Activated CD4-positive, alpha-beta memory T cell treated with anti-CD3 and anti-CD28 coated beads for 36 hours (primary cell): Measurements from ENCODE around the gene AP2A1. TPM values are rescaled to one million over a fixed set of nuclear protein-coding genes. Genes with fewer than 3 reads are reported as not detected.

Source experiments
- CTCF ChIA-PET: fragments of 350-600 bp; sonication (Branson Sonifier 250); formaldehyde crosslinking; loops from one replicate; lab custom pipeline; 2021; ENCODE audit warnings: antibody characterized with exemption, inconsistent platforms; lab: Charles Lee
- POLR2A ChIA-PET: fragments of 350-600 bp; sonication (Branson Sonifier 250); formaldehyde crosslinking; loops from one replicate; lab custom pipeline; 2021; ENCODE audit warnings: antibody characterized with exemption; lab: Charles Lee
- DNase-seq: peaks from one replicate; pipeline ENCODE4 v3.0.0-alpha.2; 2020
- H3K27ac Mint-ChIP-seq: one replicate; pipeline ENCODE4 v1.8.0; 2021; ENCODE audit warnings: mixed read lengths
- H3K27me3 Mint-ChIP-seq: one replicate; pipeline ENCODE4 v1.8.0; 2021; ENCODE audit warnings: mixed read lengths
- H3K36me3 Mint-ChIP-seq: one replicate; pipeline ENCODE4 v1.8.0; 2021; ENCODE audit warnings: mixed read lengths
- H3K4me1 Mint-ChIP-seq: one replicate; pipeline ENCODE4 v1.8.0; 2021; ENCODE audit warnings: low read depth, mixed read lengths
- H3K4me3 Mint-ChIP-seq: one replicate; pipeline ENCODE4 v1.8.0; 2021; ENCODE audit warnings: mild to moderate bottlenecking, mixed read lengths
- H3K9me3 Mint-ChIP-seq: one replicate; pipeline ENCODE4 v1.8.0; 2021; ENCODE audit warnings: mixed read lengths
- intact Hi-C: fragments of 100-400 bp; cut with micrococcal nuclease; formaldehyde crosslinking; loops from one replicate; pipeline ENCODE4 v1.15.1; 2023
- total RNA-seq, 2 experiments: library from RNA; stranded (reverse); gene quantifications; one replicate each; pipeline ENCODE4 v1.2.3, GENCODE V29; 2021

The AP2A1 gene
- total RNA-seq, 2 experiments from 2014 or later = 86.0 to 88.4 TPM

GRCh38 chr19:49799798-49800376 is 33.1 kb downstream of the AP2A1 start:
- peak; percentile 36 for DNase-seq
- POLR2A ChIA-PET = no interaction called here
- Mint-ChIP-seq H3K36me3 (peaks cover 38% of the 10 kb centered on the region), H3K4me3 (no peak overlapping the region), H3K9me3 (no peaks in the 10 kb centered on the region), H3K27ac (no peak overlapping the region), H3K27me3 (no peaks in the 10 kb centered on the region), H3K4me1 (no peaks in the 10 kb centered on the region)
- CTCF ChIA-PET = no interaction called here
- intact Hi-C loops = no loop called here

- Mint-ChIP-seq H3K9me3 (no peaks in the 10 kb centered on the region), H3K36me3 (peaks cover 34% of the 10 kb centered on the region), H3K27ac (no peak overlapping the region), H3K27me3 (no peaks in the 10 kb centered on the region), H3K4me1 (no peaks in the 10 kb centered on the region), H3K4me3 (no peak overlapping the region)
- intact Hi-C loops = no loop called here
- ChIA-PET CTCF (no interaction called here), POLR2A (no interaction called here)
- no peak for DNase-seq
Observed at GRCh38 chr19:49800771-49801170, 34.0 kb downstream of the AP2A1 start.

DNA sequence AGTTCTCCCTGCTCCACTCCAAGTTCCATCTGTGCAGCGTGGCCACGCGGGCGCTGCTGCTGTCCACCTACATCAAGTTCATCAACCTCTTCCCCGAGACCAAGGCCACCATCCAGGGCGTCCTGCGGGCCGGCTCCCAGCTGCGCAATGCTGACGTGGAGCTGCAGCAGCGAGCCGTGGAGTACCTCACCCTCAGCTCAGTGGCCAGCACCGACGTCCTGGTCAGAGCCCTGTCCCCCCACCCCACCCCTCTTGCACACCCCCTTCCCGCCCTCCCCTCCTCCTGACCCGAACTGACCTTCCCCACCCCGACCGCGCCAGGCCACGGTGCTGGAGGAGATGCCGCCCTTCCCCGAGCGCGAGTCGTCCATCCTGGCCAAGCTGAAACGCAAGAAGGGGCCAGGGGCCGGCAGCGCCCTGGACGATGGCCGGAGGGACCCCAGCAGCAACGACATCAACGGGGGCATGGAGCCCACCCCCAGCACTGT is 34.6 kb downstream of the AP2A1 start:
- Mint-ChIP-seq H3K27me3 (no peaks in the 10 kb centered on the region), H3K4me3 (no peak overlapping the region), H3K36me3 (peaks cover 32% of the 10 kb centered on the region), H3K4me1 (no peaks in the 10 kb centered on the region), H3K27ac (no peak overlapping the region), H3K9me3 (no peaks in the 10 kb centered on the region)
- intact Hi-C loops = no loop called here
- POLR2A ChIA-PET = no interaction called here
- no peak for DNase-seq
- CTCF ChIA-PET = no interaction called here

DNA sequence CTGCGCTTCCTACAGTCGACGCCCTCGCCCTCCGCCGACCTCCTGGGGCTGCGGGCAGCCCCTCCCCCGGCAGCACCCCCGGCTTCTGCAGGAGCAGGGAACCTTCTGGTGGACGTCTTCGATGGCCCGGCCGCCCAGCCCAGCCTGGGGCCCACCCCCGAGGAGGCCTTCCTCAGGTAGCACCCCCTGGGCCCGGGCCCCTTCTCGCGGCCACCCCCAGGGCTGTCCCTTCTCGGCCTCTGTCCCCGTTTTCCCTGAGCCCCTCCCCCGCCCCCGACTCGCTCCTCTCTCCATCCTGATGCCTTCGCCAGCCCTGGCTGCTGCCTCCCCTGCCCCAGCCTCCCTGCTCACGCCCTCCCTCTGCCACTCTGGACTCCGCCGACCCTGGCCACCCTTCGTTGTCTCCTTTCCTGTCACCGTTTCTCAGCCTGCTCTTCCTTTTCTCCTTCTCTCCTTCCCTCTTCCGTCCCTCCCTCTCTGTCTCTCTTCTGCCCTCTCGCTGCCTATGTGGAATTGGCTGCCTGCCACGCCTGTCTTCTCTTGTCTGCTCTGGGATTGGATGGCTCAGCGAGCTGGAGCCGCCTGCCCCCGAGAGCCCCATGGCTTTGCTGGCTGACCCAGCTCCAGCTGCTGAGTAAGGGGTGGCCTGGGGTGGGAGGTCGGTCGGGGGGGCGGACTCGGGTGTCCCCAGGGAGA is 35.3 kb downstream of the AP2A1 start:
- Mint-ChIP-seq H3K4me3 (no peak overlapping the region), H3K9me3 (no peaks in the 10 kb centered on the region), H3K36me3 (peaks cover 30% of the 10 kb centered on the region), H3K4me1 (no peaks in the 10 kb centered on the region), H3K27me3 (no peaks in the 10 kb centered on the region), H3K27ac (no peak overlapping the region)
- no peak for DNase-seq
- POLR2A ChIA-PET = no interaction called here
- intact Hi-C loops = no loop called here
- CTCF ChIA-PET = no interaction called here

DNA sequence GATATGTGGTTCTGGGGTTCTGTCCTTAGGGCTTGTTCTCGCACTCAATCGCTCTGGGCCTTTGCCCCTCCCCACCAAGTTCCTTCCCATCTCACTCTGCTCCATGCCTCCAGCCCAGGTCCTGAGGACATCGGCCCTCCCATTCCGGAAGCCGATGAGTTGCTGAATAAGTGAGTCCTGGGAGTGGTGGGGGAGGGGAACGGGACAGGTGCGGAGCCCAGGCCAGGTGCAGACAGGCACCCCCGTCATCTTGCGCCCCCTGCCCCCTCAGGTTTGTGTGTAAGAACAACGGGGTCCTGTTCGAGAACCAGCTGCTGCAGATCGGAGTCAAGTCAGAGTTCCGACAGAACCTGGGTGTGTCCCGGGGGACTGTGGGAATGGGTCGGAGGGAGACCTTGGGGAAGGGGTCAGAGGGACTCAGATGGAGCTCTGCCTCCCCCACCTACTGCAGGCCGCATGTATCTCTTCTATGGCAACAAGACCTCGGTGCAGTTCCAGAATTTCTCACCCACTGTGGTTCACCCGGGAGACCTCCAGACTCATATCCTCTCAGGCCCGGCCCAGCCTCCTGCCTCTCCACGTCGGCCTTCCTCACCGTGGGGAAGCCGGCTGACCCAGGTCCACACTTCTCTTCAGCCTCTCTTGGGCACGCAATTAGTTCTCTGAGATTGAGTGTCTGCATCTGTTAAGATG is 36.2 kb downstream of the AP2A1 start:
- CTCF ChIA-PET = no interaction called here
- Mint-ChIP-seq H3K27ac (no peak overlapping the region), H3K27me3 (no peaks in the 10 kb centered on the region), H3K36me3 (peaks cover 30% of the 10 kb centered on the region), H3K9me3 (no peaks in the 10 kb centered on the region), H3K4me1 (peaks cover 4% of the 10 kb centered on the region), H3K4me3 (no peak overlapping the region)
- POLR2A ChIA-PET = no interaction called here
- intact Hi-C loops = no loop called here
- DNase-seq = no peak

DNA sequence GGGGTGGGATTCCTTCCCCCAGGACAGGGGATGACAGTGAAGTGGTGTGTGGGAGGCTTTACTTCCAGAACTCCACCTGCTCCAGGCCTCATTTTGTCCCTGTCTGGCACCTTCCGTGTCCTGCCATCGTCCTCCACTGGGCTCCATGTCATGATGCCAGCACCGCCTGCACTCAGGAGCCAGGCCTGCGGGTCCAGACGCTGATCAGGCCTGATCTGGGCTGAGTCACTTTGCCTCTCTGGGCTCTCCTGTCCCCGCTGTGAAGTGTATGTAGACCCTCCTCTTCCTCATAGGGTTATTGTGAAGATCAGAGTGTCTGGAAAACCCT is 36.7 kb downstream of the AP2A1 start:
- Mint-ChIP-seq H3K4me1 (peaks cover 4% of the 10 kb centered on the region), H3K27ac (no peak overlapping the region), H3K27me3 (no peaks in the 10 kb centered on the region), H3K4me3 (no peak overlapping the region), H3K36me3 (peaks cover 28% of the 10 kb centered on the region), H3K9me3 (no peaks in the 10 kb centered on the region)
- no peak for DNase-seq
- ChIA-PET CTCF (no interaction called here), POLR2A (no interaction called here)
- intact Hi-C loops = no loop called here

DNA sequence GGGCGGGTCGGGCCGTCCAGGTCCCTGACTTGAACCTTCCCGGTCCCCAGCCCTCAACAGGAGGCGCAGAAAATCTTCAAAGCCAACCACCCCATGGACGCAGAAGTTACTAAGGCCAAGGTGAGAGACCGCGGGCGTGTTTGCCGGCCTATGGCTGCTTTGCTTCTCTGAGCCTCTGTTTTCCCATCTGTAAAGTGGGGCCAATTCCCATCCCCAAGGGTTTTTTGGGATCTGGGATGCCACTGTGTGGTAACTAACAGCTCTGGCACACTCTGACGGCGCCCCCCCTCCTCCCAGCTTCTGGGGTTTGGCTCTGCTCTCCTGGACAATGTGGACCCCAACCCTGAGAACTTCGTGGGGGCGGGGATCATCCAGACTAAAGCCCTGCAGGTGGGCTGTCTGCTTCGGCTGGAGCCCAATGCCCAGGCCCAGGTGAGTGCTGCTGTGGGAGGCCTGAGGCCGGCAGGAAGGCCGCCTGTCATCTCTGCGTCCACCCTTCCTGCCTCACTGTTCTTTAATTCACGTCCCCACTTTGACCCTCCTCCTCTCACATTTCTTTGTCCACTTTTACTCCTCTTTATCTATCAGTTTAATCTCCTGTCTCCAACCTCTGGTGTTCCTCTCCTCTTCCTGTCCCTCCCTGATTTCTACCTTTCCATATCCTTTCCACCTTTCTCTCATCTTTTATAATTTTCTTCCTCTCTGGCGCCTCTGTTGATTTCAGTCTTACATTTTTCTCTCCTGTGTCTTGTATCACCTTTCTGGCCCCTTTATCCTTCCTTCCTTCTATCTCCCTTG is 39.2 kb downstream of the AP2A1 start:
- Mint-ChIP-seq H3K4me3 (no peak overlapping the region), H3K27ac (no peak overlapping the region), H3K9me3 (no peaks in the 10 kb centered on the region), H3K4me1 (peaks cover 18% of the 10 kb centered on the region), H3K27me3 (no peaks in the 10 kb centered on the region), H3K36me3 (peaks cover 17% of the 10 kb centered on the region)
- ChIA-PET POLR2A (interaction anchor here (0.6 kb wide), 1 partner anchor 27 kb away, joined by 3 read pairs; no protein-coding TSS in a partner anchor), CTCF (no interaction called here)
- DNase-seq = no peak
- intact Hi-C loops = no loop called here

- Mint-ChIP-seq H3K36me3 (peaks cover 17% of the 10 kb centered on the region), H3K4me1 (peaks cover 18% of the 10 kb centered on the region), H3K27me3 (no peaks in the 10 kb centered on the region), H3K27ac (no peak overlapping the region), H3K9me3 (no peaks in the 10 kb centered on the region), H3K4me3 (no peak overlapping the region)
- intact Hi-C loops = no loop called here
- DNase-seq = no peak
- ChIA-PET POLR2A (interaction anchor here (0.6 kb wide), 1 partner anchor 26 kb away, joined by 3 read pairs; no protein-coding TSS in a partner anchor), CTCF (no interaction called here)
Observed at GRCh38 chr19:49806620-49806959, 39.8 kb downstream of the AP2A1 start.

DNA sequence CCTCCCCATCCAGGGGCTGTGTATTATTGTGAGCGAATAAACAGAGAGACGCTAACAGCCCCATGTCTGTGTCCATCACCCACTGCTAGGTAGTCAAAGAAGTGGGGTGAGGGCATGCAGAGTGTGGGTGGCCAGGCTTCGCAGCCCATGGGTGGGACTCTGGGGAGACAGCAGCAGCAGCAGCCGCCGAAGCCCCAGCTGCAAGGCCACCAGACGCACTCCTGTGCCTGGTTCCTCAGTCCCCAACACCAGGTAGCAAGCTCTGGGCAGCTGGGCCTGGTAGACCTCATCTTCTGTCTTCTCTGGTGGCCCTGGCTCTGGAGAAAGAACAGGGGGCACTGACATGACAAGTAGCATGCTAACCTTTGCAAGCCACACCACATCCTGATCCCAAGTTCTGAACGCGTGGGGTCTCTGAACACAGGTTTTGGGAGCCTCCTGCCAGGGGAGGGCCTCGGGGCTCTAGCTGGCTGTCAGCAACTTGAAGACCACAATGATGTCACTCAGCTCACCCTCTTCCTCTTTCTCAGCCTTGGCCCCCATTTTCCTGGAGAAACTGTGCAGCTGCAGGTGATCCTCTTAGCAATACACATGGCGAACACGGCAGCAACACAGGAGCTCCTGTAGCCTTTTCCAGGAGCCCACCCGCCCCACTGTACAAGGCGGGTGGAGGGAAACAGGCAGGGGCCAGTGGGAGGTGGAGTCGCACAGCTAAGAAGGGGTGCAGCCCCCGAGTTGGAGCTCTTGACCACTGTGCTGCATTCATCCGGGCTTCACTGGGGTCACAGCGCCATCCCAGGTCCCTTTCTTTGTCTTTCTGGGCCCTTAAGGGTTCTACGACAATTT is 40.5 kb downstream of the AP2A1 start:
- H3K36me3 Mint-ChIP-seq = peaks cover 17% of the 10 kb centered on the region
- ChIA-PET POLR2A (interaction anchor here (0.6 kb wide), 1 partner anchor 25 kb away, joined by 3 read pairs; no protein-coding TSS in a partner anchor), CTCF (no interaction called here)
- intact Hi-C loops = no loop called here
- no peaks in the 10 kb centered on the region for H3K27me3 Mint-ChIP-seq
- no peaks in the 10 kb centered on the region for H3K9me3 Mint-ChIP-seq
- H3K4me1 Mint-ChIP-seq = peaks cover 22% of the 10 kb centered on the region
- no peak for DNase-seq
- H3K27ac Mint-ChIP-seq = peak overlapping the region; percentile 42
- H3K4me3 Mint-ChIP-seq = no peak overlapping the region

DNA sequence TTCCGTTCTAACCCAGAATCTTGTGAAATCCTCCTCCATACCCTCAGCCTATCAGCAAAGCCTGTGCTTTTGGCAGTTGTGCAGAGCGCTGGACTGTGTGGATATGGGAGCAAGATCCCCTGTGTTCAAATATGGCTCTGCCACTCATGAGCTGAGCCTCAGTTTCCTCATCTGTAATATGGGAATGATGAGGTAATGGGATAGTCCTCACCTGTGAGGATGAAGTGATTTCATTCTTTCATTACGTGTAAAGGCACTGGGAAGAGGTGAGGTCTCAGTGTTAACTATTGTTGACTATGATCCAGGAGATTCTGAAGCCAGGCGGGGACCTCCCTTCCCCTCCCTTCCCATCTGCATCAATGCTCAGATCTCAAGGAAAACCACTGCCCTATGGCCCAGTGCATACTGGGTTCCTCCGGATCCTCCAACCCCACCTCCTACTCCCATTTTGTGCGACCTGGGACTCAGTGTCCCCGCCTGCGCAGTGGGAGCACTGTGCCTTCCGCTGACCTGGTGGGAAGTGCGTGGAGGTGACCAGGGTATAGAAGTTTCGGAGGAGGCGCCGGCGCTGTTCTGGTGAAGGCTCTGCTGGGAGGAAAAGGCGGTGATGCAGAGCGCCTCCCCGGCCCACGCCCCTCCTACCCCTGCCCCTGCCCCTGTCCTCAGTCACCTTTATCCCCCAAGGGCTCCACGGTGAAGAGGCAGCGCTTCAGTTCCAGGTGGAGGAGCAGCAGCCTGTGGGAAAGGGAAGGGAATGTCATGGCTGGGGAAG is 41.3 kb downstream of the AP2A1 start:
- DNase-seq = no peak
- Mint-ChIP-seq H3K36me3 (peaks cover 13% of the 10 kb centered on the region), H3K27me3 (no peaks in the 10 kb centered on the region), H3K4me1 (peaks cover 29% of the 10 kb centered on the region), H3K9me3 (no peaks in the 10 kb centered on the region), H3K27ac (no peak overlapping the region), H3K4me3 (peak overlapping the region; percentile 12)
- CTCF ChIA-PET = no interaction called here
- intact Hi-C loops = loop anchor here (2.0 kb wide), 1 partner anchor 131 kb away; the partner anchor contains the start of gene PRMT1
- POLR2A ChIA-PET = no interaction called here

DNA sequence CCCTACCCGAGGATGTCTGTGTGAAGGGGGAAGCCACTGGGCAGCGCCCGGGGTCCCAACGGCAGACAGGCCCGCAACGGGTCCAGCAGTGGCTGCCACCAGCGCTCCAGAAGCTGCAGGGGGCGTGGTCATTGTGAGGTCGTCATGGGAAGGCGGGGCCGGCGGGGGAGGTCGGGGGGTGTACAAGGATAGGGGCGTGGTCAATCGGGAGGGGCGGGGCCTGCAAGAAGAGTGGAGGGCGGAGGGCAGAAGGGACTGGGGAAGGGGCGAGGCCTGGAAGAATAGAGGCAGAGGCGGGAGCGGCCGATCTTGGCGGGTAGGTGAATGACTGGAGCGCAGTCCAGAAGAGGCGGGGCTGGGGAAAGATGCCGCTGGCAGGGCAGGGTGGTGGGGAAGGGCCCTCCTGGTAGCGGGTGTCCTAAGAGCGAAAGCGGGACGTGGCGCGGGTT is 41.9 kb downstream of the AP2A1 start:
- POLR2A ChIA-PET = no interaction called here
- Mint-ChIP-seq H3K27ac (peak overlapping the region; percentile 72), H3K27me3 (no peaks in the 10 kb centered on the region), H3K9me3 (no peaks in the 10 kb centered on the region), H3K36me3 (peaks cover 7% of the 10 kb centered on the region), H3K4me3 (peak overlapping the region; percentile 81), H3K4me1 (peaks cover 32% of the 10 kb centered on the region)
- peak; percentile 94 for DNase-seq
- intact Hi-C loops = loop anchor here (2.0 kb wide), 1 partner anchor 132 kb away; the partner anchor contains the start of gene PRMT1
- CTCF ChIA-PET = no interaction called here
